ENCODE data around the gene ARHGAP30.

ARHGAP30 gene

GRCh38 chr1:160999376-160999775, 70.3 kb downstream of the ARHGAP30 start:
- TF ChIP-seq CTCF (conservative IDR thresholded peaks at IDR 0.05): no peak
- H3K27ac ChIP-seq: no peak overlapping the region

GRCh38 chr1:160997323-160998038, 72.2 kb downstream of the ARHGAP30 start:
- peak; percentile 73 for TF ChIP-seq CTCF (conservative IDR thresholded peaks at IDR 0.05)
- H3K27ac ChIP-seq: no peak overlapping the region

Data from VCaP (cell line).